WTC11 (cell line): Measurements from ENCODE around the gene SNAPC1. TPM values are rescaled to one million over a fixed set of nuclear protein-coding genes. Genes with fewer than 3 reads are reported as not detected.

ENCODE experiments used
- E2F1 ChIP-seq: sonication (generic); formaldehyde crosslinking; IDR thresholded peaks from 2 replicates; pipeline ENCODE4 v1.8.0; 2022; ENCODE audit warnings: mild to moderate bottlenecking, missing genetic modification reagents
- ERG ChIP-seq: fragments of 250-450 bp; sonication (Bioruptor Pico); IDR thresholded peaks from 2 replicates; pipeline ENCODE4 v1.8.0; 2021; ENCODE audit warnings: mild to moderate bottlenecking
- MXD4 ChIP-seq: fragments of 250-450 bp; sonication (Bioruptor Pico); IDR thresholded peaks from 2 replicates; pipeline ENCODE4 v1.8.0; 2021; ENCODE audit warnings: mild to moderate bottlenecking, moderate library complexity, borderline replicate concordance
- NFE2L1 ChIP-seq: sonication (generic); formaldehyde crosslinking; IDR thresholded peaks from 2 replicates; pipeline ENCODE4 v1.8.1; 2023; ENCODE audit warnings: missing genetic modification reagents
- TCF7 ChIP-seq: sonication (generic); formaldehyde crosslinking; IDR thresholded peaks from 2 replicates; pipeline ENCODE4 v1.8.0; 2022; ENCODE audit warnings: mild to moderate bottlenecking, low read depth, missing genetic modification reagents, moderate library complexity
- ZNF232 ChIP-seq: sonication (generic); formaldehyde crosslinking; IDR thresholded peaks from 2 replicates; pipeline ENCODE4 v1.8.0; 2022; ENCODE audit warnings: mild to moderate bottlenecking, missing genetic modification reagents
- ZNF416 ChIP-seq: fragments of 250-450 bp; sonication (Bioruptor Pico); IDR thresholded peaks from 2 replicates; pipeline ENCODE4 v1.9.0; 2021; ENCODE audit warnings: mild to moderate bottlenecking, inconsistent platforms
- ZNF512 ChIP-seq: sonication (generic); formaldehyde crosslinking; IDR thresholded peaks from 2 replicates; pipeline ENCODE4 v1.8.1; 2022; ENCODE audit warnings: missing genetic modification reagents, borderline replicate concordance
- total RNA-seq: library from RNA; stranded (reverse); gene quantifications from 3 replicates; pipeline ENCODE4 v1.2.3, GENCODE V29; 2021
- TF ChIP-seq, protein P1 (sequence below): sonication (generic); formaldehyde crosslinking; IDR thresholded peaks from 2 replicates; pipeline ENCODE4 v1.8.1; 2023; ENCODE audit warnings: mild to moderate bottlenecking, missing genetic modification reagents
- TF ChIP-seq, protein P2 (sequence below): sonication (generic); formaldehyde crosslinking; IDR thresholded peaks from 2 replicates; pipeline ENCODE4 v1.8.0; 2022; ENCODE audit warnings: missing genetic modification reagents
- TF ChIP-seq, protein P3 (sequence below): sonication (generic); formaldehyde crosslinking; IDR thresholded peaks from 2 replicates; pipeline ENCODE4 v1.8.1; 2023; ENCODE audit warnings: mild to moderate bottlenecking, missing genetic modification reagents, borderline replicate concordance
- TF ChIP-seq, protein P4 (sequence below): sonication (generic); formaldehyde crosslinking; IDR thresholded peaks from 2 replicates; pipeline ENCODE4 v1.8.0; 2023; ENCODE audit warnings: missing genetic modification reagents, mild to moderate bottlenecking, borderline replicate concordance
- TF ChIP-seq, protein P5 (sequence below): fragments of 250-450 bp; sonication (Bioruptor Pico); IDR thresholded peaks from 2 replicates; pipeline ENCODE4 v1.9.0; 2021; ENCODE audit warnings: moderate library complexity, mild to moderate bottlenecking, inconsistent platforms, borderline replicate concordance

The SNAPC1 gene
- total RNA-seq, 1 experiment from 2014 or later = 9.5 TPM

DNA sequence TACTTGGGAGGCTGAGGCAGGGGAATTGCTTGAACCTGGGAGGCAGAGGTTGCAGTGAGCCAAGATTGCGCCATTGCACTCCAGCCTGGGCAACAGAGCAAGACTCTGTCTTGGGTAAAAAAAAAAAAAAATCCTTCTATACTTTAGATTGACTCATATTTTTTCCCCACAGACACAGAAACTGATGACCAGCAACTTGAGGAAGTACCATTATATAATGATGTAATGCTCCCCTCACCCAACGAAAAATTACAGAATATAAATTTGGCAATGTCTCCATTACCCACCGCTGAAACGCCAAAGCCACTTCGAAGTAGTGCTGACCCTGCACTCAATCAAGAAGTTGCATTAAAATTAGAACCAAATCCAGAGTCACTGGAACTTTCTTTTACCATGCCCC, 24.3 kb upstream of the SNAPC1 start (continued):
- TF ChIP-seq, protein P1, sequence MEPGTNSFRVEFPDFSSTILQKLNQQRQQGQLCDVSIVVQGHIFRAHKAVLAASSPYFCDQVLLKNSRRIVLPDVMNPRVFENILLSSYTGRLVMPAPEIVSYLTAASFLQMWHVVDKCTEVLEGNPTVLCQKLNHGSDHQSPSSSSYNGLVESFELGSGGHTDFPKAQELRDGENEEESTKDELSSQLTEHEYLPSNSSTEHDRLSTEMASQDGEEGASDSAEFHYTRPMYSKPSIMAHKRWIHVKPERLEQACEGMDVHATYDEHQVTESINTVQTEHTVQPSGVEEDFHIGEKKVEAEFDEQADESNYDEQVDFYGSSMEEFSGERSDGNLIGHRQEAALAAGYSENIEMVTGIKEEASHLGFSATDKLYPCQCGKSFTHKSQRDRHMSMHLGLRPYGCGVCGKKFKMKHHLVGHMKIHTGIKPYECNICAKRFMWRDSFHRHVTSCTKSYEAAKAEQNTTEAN (CRISPR knock-in tag) = no peak
- TF ChIP-seq NFE2L1 (CRISPR knock-in tag) (no peak), E2F1 (CRISPR knock-in tag) (no peak), TCF7 (no peak), ERG (CRISPR knock-in tag) (no peak), ZNF512 (CRISPR knock-in tag) (no peak), ZNF416 (CRISPR knock-in tag) (no peak), ZNF232 (CRISPR knock-in tag) (no peak), MXD4 (no peak)
- TF ChIP-seq, protein P2, sequence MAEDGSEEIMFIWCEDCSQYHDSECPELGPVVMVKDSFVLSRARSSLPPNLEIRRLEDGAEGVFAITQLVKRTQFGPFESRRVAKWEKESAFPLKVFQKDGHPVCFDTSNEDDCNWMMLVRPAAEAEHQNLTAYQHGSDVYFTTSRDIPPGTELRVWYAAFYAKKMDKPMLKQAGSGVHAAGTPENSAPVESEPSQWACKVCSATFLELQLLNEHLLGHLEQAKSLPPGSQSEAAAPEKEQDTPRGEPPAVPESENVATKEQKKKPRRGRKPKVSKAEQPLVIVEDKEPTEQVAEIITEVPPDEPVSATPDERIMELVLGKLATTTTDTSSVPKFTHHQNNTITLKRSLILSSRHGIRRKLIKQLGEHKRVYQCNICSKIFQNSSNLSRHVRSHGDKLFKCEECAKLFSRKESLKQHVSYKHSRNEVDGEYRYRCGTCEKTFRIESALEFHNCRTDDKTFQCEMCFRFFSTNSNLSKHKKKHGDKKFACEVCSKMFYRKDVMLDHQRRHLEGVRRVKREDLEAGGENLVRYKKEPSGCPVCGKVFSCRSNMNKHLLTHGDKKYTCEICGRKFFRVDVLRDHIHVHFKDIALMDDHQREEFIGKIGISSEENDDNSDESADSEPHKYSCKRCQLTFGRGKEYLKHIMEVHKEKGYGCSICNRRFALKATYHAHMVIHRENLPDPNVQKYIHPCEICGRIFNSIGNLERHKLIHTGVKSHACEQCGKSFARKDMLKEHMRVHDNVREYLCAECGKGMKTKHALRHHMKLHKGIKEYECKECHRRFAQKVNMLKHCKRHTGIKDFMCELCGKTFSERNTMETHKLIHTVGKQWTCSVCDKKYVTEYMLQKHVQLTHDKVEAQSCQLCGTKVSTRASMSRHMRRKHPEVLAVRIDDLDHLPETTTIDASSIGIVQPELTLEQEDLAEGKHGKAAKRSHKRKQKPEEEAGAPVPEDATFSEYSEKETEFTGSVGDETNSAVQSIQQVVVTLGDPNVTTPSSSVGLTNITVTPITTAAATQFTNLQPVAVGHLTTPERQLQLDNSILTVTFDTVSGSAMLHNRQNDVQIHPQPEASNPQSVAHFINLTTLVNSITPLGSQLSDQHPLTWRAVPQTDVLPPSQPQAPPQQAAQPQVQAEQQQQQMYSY (CRISPR knock-in tag) = no peak
- TF ChIP-seq, protein P3, sequence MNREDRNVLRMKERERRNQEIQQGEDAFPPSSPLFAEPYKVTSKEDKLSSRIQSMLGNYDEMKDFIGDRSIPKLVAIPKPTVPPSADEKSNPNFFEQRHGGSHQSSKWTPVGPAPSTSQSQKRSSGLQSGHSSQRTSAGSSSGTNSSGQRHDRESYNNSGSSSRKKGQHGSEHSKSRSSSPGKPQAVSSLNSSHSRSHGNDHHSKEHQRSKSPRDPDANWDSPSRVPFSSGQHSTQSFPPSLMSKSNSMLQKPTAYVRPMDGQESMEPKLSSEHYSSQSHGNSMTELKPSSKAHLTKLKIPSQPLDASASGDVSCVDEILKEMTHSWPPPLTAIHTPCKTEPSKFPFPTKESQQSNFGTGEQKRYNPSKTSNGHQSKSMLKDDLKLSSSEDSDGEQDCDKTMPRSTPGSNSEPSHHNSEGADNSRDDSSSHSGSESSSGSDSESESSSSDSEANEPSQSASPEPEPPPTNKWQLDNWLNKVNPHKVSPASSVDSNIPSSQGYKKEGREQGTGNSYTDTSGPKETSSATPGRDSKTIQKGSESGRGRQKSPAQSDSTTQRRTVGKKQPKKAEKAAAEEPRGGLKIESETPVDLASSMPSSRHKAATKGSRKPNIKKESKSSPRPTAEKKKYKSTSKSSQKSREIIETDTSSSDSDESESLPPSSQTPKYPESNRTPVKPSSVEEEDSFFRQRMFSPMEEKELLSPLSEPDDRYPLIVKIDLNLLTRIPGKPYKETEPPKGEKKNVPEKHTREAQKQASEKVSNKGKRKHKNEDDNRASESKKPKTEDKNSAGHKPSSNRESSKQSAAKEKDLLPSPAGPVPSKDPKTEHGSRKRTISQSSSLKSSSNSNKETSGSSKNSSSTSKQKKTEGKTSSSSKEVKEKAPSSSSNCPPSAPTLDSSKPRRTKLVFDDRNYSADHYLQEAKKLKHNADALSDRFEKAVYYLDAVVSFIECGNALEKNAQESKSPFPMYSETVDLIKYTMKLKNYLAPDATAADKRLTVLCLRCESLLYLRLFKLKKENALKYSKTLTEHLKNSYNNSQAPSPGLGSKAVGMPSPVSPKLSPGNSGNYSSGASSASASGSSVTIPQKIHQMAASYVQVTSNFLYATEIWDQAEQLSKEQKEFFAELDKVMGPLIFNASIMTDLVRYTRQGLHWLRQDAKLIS (CRISPR knock-in tag) = no peak
- TF ChIP-seq, protein P4, sequence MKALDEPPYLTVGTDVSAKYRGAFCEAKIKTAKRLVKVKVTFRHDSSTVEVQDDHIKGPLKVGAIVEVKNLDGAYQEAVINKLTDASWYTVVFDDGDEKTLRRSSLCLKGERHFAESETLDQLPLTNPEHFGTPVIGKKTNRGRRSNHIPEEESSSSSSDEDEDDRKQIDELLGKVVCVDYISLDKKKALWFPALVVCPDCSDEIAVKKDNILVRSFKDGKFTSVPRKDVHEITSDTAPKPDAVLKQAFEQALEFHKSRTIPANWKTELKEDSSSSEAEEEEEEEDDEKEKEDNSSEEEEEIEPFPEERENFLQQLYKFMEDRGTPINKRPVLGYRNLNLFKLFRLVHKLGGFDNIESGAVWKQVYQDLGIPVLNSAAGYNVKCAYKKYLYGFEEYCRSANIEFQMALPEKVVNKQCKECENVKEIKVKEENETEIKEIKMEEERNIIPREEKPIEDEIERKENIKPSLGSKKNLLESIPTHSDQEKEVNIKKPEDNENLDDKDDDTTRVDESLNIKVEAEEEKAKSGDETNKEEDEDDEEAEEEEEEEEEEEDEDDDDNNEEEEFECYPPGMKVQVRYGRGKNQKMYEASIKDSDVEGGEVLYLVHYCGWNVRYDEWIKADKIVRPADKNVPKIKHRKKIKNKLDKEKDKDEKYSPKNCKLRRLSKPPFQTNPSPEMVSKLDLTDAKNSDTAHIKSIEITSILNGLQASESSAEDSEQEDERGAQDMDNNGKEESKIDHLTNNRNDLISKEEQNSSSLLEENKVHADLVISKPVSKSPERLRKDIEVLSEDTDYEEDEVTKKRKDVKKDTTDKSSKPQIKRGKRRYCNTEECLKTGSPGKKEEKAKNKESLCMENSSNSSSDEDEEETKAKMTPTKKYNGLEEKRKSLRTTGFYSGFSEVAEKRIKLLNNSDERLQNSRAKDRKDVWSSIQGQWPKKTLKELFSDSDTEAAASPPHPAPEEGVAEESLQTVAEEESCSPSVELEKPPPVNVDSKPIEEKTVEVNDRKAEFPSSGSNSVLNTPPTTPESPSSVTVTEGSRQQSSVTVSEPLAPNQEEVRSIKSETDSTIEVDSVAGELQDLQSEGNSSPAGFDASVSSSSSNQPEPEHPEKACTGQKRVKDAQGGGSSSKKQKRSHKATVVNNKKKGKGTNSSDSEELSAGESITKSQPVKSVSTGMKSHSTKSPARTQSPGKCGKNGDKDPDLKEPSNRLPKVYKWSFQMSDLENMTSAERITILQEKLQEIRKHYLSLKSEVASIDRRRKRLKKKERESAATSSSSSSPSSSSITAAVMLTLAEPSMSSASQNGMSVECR = no peak
- TF ChIP-seq, protein P5, sequence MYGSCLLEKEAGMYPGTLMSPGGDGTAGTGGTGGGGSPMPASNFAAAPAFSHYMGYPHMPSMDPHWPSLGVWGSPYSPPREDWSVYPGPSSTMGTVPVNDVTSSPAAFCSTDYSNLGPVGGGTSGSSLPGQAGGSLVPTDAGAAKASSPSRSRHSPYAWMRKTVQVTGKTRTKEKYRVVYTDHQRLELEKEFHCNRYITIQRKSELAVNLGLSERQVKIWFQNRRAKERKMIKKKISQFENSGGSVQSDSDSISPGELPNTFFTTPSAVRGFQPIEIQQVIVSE (CRISPR knock-in tag) = no peak
- TF ChIP-seq, all 79 proteins: peak for 0
